ENCODE data around the gene OR51F1. TPM values are rescaled to one million over a fixed set of nuclear protein-coding genes. Genes with fewer than 3 reads are reported as not detected.
"Not testable (repeated sequence)": the region's sequence is repeated elsewhere in the genome, so short reads cannot be mapped to it uniquely, and the experiment has no call there.

Gene OR51F1
- total RNA-seq, 2 donors from 2014 or later, result not detected

GRCh38 chr11:4751201-4751600 lies 18.5 kb downstream of the OR51F1 start:
- Histone ChIP-seq H3K27ac (no peak overlapping the region), H3K36me3 (no peaks in the 10 kb centered on the region), H3K4me1 (no peaks in the 10 kb centered on the region), H3K27me3 (no peaks in the 10 kb centered on the region), H3K9me3 (no peaks in the 10 kb centered on the region), H3K9ac (ENCODE audit: low read depth in 2 of 2, low read length in 2 of 2) (no peak overlapping the region), H3K4me3 (no peak overlapping the region)
- TF ChIP-seq CTCF (IDR thresholded peaks at IDR 0.05), result no peak
- DNase-seq, result no peak
- intact Hi-C loops (cut with DNase I), result no loop called here

- Histone ChIP-seq H3K4me3 (no peak overlapping the region), H3K36me3 (no peaks in the 10 kb centered on the region), H3K4me1 (no peaks in the 10 kb centered on the region), H3K27ac (no peak overlapping the region), H3K9ac (ENCODE audit: low read depth in 2 of 2, low read length in 2 of 2) (no peak overlapping the region), H3K9me3 (no peaks in the 10 kb centered on the region), H3K27me3 (no peaks in the 10 kb centered on the region)
- no peak for DNase-seq
- intact Hi-C loops (cut with DNase I), result no loop called here
- TF ChIP-seq CTCF (IDR thresholded peaks at IDR 0.05), result no peak
These were observed 21.3 kb downstream of the OR51F1 start for GRCh38 chr11:4748438-4748837.

GRCh38 chr11:4740735-4741134 lies 29.0 kb downstream of the OR51F1 start:
- Histone ChIP-seq H3K9ac (ENCODE audit: low read depth in 2 of 2, low read length in 2 of 2) (no peak overlapping the region), H3K27ac (no peak overlapping the region), H3K4me3 (no peak overlapping the region), H3K36me3 (no peaks in the 10 kb centered on the region), H3K9me3 (no peaks in the 10 kb centered on the region), H3K27me3 (no peaks in the 10 kb centered on the region), H3K4me1 (no peaks in the 10 kb centered on the region)
- no peak for TF ChIP-seq CTCF (IDR thresholded peaks at IDR 0.05)
- intact Hi-C loops (cut with DNase I), result no loop called here
- no peak for DNase-seq

GRCh38 chr11:4727171-4727570 lies 42.6 kb downstream of the OR51F1 start:
- no peak overlapping the region for H3K4me3 ChIP-seq
- no peak overlapping the region for H3K9ac ChIP-seq (ENCODE audit: low read depth in 2 of 2, low read length in 2 of 2)
- H3K36me3 ChIP-seq, result no peaks in the 10 kb centered on the region
- no peak for TF ChIP-seq CTCF (IDR thresholded peaks at IDR 0.05)
- H3K27me3 ChIP-seq, result no peaks in the 10 kb centered on the region
- intact Hi-C loops (cut with DNase I), result no loop called here
- H3K9me3 ChIP-seq, result no peaks in the 10 kb centered on the region
- no peak for DNase-seq
- no peaks in the 10 kb centered on the region for H3K4me1 ChIP-seq
- H3K27ac ChIP-seq, result no peak overlapping the region

- H3K9me3 ChIP-seq; H3K27me3 ChIP-seq; H3K9ac ChIP-seq (ENCODE audit: low read depth in 2 of 2, low read length in 2 of 2); DNase-seq; H3K36me3 ChIP-seq; H3K4me3 ChIP-seq; H3K27ac ChIP-seq; intact Hi-C loops (cut with DNase I); H3K4me1 ChIP-seq: not testable (repeated sequence)
These were observed 46.9 kb downstream of the OR51F1 start for GRCh38 chr11:4722616-4723534.

Other genes starting within 250 kb of the OR51F1 start
- gene OR52M1, start 224.7 kb downstream of the OR51F1 start, total RNA-seq, result not detected
- not detected for gene OR52I2, start 188.2 kb downstream of the OR51F1 start, total RNA-seq
- gene OR52I1, start 175.9 kb downstream of the OR51F1 start, total RNA-seq, result not detected
- gene TRIM68, start 161.7 kb downstream of the OR51F1 start, total RNA-seq, result 10 to 100 TPM; 13.9 to 20.0 TPM
- not detected for gene OR51D1, start 132.5 kb downstream of the OR51F1 start, total RNA-seq
- gene OR51E1, start 126.0 kb downstream of the OR51F1 start, total RNA-seq, result 1 to 10 TPM in 1 of 2 donors, under 1 TPM in 1; 0.22 to 1.0 TPM
- under 1 TPM; 0.30 to 0.74 TPM for gene OR51E2, start 72.1 kb downstream of the OR51F1 start, total RNA-seq
- gene MMP26, start 65.2 kb downstream of the OR51F1 start, total RNA-seq, result not detected
- gene OR52R1, start 34.4 kb upstream of the OR51F1 start, total RNA-seq, result not detected
- not detected for gene OR51F2, start 51.4 kb upstream of the OR51F1 start, total RNA-seq
- gene OR51S1, start 79.3 kb upstream of the OR51F1 start, total RNA-seq, result not detected
- not detected for gene OR51T1, start 112.0 kb upstream of the OR51F1 start, total RNA-seq
- not detected for gene OR51A7, start 133.8 kb upstream of the OR51F1 start, total RNA-seq
- gene OR51G2, start 149.4 kb upstream of the OR51F1 start, total RNA-seq, result not detected
- gene OR51G1, start 154.4 kb upstream of the OR51F1 start, total RNA-seq, result not detected
- gene OR51A4, start 177.7 kb upstream of the OR51F1 start, total RNA-seq, result not detected
- gene OR51A2, start 185.8 kb upstream of the OR51F1 start, total RNA-seq, result not detected
- not detected for gene OR51L1, start 224.9 kb upstream of the OR51F1 start, total RNA-seq

Measured in colonic mucosa (tissue), 4 donors.